Measurements from ENCODE around the gene MYBPH. TPM values are rescaled to one million over a fixed set of nuclear protein-coding genes. Genes with fewer than 3 reads are reported as not detected.

MYBPH gene
- total RNA-seq, 2 donors from 2014 or later: not detected

- Histone ChIP-seq H3K9me3 (no peaks in the 10 kb centered on the region), H3K36me3 (no peaks in the 10 kb centered on the region), H3K27ac (no peak overlapping the region), H3K4me3 (no peak overlapping the region), H3K27me3 (replicated peaks; ENCODE audit: insufficient read depth) (no peaks in the 10 kb centered on the region), H3K4me1 (ENCODE audit: control insufficient read depth in 1 of 2, low read depth in 2 of 2) (no peaks in the 10 kb centered on the region)
- DNase-seq (ENCODE audit: low spot score) (no peak), ATAC-seq (ENCODE audit: insufficient number of reproducible peaks, low FRiP score, low read depth) (no peak)
- TF ChIP-seq CTCF (IDR thresholded peaks at IDR 0.05): no peak
Observed at GRCh38 chr1:203150511-203151297, 24.9 kb downstream of the MYBPH start.

GRCh38 chr1:203149188-203149840, 26.3 kb downstream of the MYBPH start:
- ATAC-seq (ENCODE audit: insufficient number of reproducible peaks, low FRiP score, low read depth): no peak
- Histone ChIP-seq H3K4me3 (no peak overlapping the region), H3K4me1 (ENCODE audit: control insufficient read depth in 1 of 2, low read depth in 2 of 2) (no peaks in the 10 kb centered on the region), H3K27ac (no peak overlapping the region), H3K9me3 (no peaks in the 10 kb centered on the region), H3K27me3 (replicated peaks; ENCODE audit: insufficient read depth) (no peaks in the 10 kb centered on the region), H3K36me3 (no peaks in the 10 kb centered on the region)
- no peak for TF ChIP-seq CTCF (IDR thresholded peaks at IDR 0.05)
- no peak for DNase-seq (ENCODE audit: low spot score)

GRCh38 chr1:203148579-203148978, 27.0 kb downstream of the MYBPH start:
- no peak for TF ChIP-seq CTCF (IDR thresholded peaks at IDR 0.05)
- no peaks in the 10 kb centered on the region for H3K9me3 ChIP-seq
- H3K4me1 ChIP-seq (ENCODE audit: control insufficient read depth in 1 of 2, low read depth in 2 of 2): no peaks in the 10 kb centered on the region
- no peaks in the 10 kb centered on the region for H3K27me3 ChIP-seq (replicated peaks; ENCODE audit: insufficient read depth)
- H3K36me3 ChIP-seq: no peaks in the 10 kb centered on the region
- ATAC-seq (ENCODE audit: insufficient number of reproducible peaks, low FRiP score, low read depth) (no peak), DNase-seq (ENCODE audit: low spot score) (no peak)
- H3K4me3 ChIP-seq: no peak overlapping the region
- no peak overlapping the region for H3K27ac ChIP-seq

GRCh38 chr1:203148127-203148526, 27.5 kb downstream of the MYBPH start:
- DNase-seq (ENCODE audit: low spot score) (no peak), ATAC-seq (ENCODE audit: insufficient number of reproducible peaks, low FRiP score, low read depth) (no peak)
- H3K27ac ChIP-seq: no peak overlapping the region
- H3K36me3 ChIP-seq: no peaks in the 10 kb centered on the region
- no peaks in the 10 kb centered on the region for H3K27me3 ChIP-seq (replicated peaks; ENCODE audit: insufficient read depth)
- H3K9me3 ChIP-seq: no peaks in the 10 kb centered on the region
- TF ChIP-seq CTCF (IDR thresholded peaks at IDR 0.05): no peak
- no peak overlapping the region for H3K4me3 ChIP-seq
- no peaks in the 10 kb centered on the region for H3K4me1 ChIP-seq (ENCODE audit: control insufficient read depth in 1 of 2, low read depth in 2 of 2)

GRCh38 chr1:203147376-203147775, 28.2 kb downstream of the MYBPH start:
- Histone ChIP-seq H3K27me3 (replicated peaks; ENCODE audit: insufficient read depth) (no peaks in the 10 kb centered on the region), H3K4me1 (ENCODE audit: control insufficient read depth in 1 of 2, low read depth in 2 of 2) (no peaks in the 10 kb centered on the region), H3K9me3 (no peaks in the 10 kb centered on the region), H3K27ac (no peak overlapping the region), H3K4me3 (no peak overlapping the region), H3K36me3 (no peaks in the 10 kb centered on the region)
- ATAC-seq (ENCODE audit: insufficient number of reproducible peaks, low FRiP score, low read depth) (no peak), DNase-seq (ENCODE audit: low spot score) (no peak)
- no peak for TF ChIP-seq CTCF (IDR thresholded peaks at IDR 0.05)

Data from thoracic aorta (tissue), 2 donors.